HG03045 (cell line): ENCODE results near the gene NIM1K.
"Not testable (repeated sequence)": the region's sequence is repeated elsewhere in the genome, so short reads cannot be mapped to it uniquely, and the experiment has no call there.

Experiments used
- ATAC-seq: cut with Tn5 transposase; IDR thresholded peaks from one replicate; pipeline ENCODE4 v1.9.1; 2021; ENCODE audit warnings: mild to moderate bottlenecking, moderate library complexity; ENCODE audit not compliant: unreplicated experiment

Gene NIM1K

DNA sequence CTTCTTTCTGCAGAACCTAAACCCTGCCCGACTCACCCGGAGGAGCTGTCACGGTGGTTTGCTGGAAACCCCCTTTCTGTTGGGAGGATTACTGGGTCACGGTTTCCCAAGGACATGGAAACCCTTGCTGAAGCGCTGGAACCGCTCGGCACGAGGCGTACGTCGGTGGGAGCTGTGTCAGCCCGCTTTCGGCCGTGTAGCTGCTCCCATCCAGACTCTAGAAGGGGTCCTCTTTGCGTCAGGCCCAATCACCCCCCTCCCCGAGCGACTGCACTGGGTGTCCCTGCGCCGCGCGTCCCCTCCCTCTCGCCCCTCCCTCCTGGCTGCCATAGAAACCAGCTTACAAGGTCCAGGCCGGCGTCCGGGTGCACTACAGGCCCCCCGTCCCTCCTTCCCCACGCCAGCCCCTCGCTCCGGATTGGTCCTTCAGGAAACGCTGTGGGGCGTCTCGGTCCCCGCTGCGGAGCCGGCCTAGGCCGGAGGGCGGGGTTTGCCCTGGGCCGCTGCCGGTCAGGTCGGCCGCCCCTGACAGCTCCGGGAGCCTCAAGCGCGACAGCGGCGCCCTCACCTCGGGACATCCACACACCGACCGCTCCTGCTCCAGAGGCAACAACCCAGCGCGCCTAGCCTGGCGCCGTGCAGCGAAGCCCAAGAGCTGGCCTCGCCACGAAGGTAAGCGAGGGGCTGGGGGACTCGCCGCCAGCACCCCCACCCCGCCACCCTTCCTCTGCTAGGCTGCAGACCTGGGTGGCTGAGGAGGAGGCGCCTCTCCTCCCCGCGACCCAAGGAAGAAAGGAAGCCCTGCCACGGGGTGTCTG is at the start of gene NIM1K:
Gene NIM1K (plus strand): TSS at position 486 of the 818 bp plus-strand sequence. CDS start 53,551 bp downstream, outside the sequence.
- peak; percentile 87 for ATAC-seq

DNA sequence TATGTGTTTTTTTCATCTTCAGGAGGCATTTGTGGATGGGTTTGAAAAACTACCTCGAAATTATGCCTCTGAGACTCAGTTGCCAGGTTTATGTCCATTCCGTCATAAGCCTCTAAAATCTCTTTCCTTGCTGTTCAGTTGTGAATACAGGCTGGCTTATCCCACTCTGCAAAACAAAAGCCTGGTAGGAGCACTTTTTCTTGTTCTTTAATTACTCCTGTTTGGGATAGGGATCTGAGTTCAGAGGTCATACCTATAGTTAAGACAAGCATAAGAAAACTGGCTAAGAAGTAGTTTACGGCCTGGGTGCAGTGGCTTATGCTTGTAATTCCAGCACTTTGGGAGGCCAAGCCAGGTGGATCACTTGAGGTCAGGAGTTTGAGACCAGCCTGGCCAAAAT is 47.0 kb upstream of the NIM1K start:
- ATAC-seq: no peak

GRCh38 chr5:43146958-43147357 is 45.1 kb upstream of the NIM1K start:
- ATAC-seq: no peak

- ATAC-seq: no peak
Observed at GRCh38 chr5:43148417-43148816, 43.6 kb upstream of the NIM1K start.

- ATAC-seq: no peak
Observed at GRCh38 chr5:43149231-43149630, 42.8 kb upstream of the NIM1K start.

- no peak for ATAC-seq
Observed at GRCh38 chr5:43150075-43150474, 42.0 kb upstream of the NIM1K start.

DNA sequence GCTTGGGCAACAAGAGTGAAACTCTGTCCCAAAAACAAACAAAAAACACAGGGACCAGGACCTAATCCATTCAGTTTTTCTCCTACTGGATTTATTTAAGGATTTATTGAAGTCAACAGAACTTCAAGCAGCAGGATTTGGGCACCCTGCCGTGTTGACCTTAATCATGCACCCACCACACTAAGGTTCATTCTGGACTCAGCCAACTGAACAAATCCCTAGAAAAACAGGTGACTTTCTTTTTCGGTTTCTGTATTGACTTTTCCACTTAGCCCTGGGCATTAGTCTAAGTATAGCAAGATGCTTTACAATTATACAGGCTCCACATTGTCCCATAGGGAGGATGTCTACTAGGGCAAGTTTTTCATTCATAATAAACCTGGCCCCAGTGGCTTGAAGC is 41.3 kb upstream of the NIM1K start:
- ATAC-seq: no peak

GRCh38 chr5:43152946-43153345 is 39.1 kb upstream of the NIM1K start:
- no peak for ATAC-seq

DNA sequence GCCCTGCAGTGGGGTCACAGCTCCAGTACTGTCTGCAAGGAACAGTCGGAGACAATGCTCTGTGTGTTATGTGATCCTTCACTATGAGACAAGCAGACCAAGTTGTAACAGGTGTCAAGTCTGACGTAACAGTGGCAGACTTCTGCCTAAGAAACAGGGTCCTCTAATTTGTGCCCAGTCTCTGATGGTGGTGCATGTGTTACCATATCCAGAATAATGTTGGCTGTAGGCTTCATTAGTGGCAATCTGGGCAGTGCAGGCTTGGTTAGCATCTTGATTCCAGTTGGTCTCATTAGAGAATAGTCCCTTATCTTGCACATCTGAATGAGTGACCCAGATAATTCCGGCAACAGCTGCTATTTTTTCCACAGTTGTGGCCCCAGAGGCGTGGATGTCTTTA is 37.6 kb upstream of the NIM1K start:
- no peak for ATAC-seq

- no peak for ATAC-seq
Observed at GRCh38 chr5:43155394-43156096, 36.5 kb upstream of the NIM1K start.

DNA sequence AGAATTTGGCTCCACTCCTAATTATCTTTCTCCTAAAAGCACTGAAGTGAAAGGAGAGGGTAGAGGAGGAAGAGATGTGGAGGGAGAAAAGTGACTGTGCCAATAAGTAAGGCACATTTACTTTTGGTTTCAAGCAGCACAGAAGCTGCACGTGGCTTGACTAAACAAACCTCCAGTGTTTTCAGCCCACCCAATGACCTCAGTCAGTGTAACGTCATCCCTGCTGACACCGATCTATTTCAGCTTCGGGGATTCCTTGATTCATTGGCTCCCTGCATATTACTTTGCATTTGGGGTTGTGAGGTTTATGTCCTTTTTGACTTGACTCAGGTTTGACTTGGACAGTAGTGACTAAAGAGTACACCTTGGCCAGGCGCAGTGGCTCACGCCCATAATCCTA is 35.6 kb upstream of the NIM1K start:
- no peak for ATAC-seq

DNA sequence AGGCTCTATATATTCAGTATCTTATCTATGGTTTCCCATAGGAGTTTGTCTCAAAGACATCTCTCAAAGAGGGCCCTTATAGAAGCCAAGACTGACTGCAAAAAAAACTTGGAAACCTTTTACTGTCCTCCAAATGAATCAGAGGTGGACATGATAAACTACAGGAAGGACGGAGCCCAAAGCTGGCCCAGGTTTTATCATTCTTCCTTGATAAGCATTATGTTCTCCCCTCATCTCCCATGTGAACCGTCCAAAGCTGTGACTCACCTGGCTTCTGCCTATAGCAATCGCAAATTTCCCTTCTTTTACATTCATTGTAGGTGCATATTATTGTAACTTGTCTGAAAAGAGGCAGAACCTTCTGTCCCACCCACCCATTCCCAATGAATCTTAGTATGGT is 35.0 kb upstream of the NIM1K start:
- ATAC-seq: no peak

- ATAC-seq: no peak
Observed at GRCh38 chr5:43161244-43161643, 30.8 kb upstream of the NIM1K start.

- ATAC-seq: not testable (repeated sequence)
Observed at GRCh38 chr5:43164801-43165200, 27.2 kb upstream of the NIM1K start.

- no peak for ATAC-seq
Observed at GRCh38 chr5:43165323-43165722, 26.7 kb upstream of the NIM1K start.

GRCh38 chr5:43168175-43168574 is 23.9 kb upstream of the NIM1K start:
- no peak for ATAC-seq

GRCh38 chr5:43171451-43171850 is 20.6 kb upstream of the NIM1K start:
- no peak for ATAC-seq

GRCh38 chr5:43171926-43172325 is 20.1 kb upstream of the NIM1K start:
- no peak for ATAC-seq

DNA sequence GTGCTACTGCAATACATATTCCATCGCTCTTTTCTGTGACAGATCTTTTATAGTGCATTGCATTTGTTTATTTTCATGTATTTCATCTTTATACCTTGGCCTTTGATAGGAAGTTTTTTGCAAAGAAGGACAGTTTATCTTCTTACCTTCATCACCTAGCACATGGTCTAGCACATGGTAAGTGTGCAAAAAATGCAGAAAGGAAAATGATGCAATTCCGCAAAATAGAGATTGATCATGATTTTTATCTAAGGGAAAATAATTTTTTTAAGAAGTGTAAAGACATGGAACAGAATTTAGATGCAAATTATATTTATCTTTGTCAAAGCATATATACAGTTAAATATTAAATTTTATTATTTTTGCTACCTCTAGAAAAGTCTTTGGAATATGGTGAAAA is 19.2 kb upstream of the NIM1K start:
- no peak for ATAC-seq

DNA sequence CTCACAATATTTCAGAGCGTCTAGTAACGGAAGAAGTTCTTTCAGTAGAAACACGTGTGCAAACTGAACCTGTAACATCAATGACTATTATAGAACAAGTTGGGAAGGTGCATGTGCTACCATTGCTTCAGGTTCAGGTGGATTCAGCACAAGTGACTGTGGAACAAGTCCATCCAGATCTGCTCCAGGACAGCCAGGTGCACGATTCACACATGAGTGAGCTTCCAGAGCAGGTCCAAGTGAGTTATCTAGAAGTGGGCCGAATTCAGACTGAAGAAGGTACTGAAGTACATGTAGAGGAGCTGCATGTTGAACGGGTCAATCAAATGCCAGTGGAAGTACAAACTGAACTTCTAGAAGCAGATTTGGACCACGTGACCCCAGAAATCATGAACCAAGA is 17.4 kb upstream of the NIM1K start:
- no peak for ATAC-seq

- no peak for ATAC-seq
Observed at GRCh38 chr5:43179836-43180235, 12.2 kb upstream of the NIM1K start.

- no peak for ATAC-seq
Observed at GRCh38 chr5:43182421-43182820, 9.6 kb upstream of the NIM1K start.
